ENCODE measurements around the gene TNFRSF9. TPM values are rescaled to one million over a fixed set of nuclear protein-coding genes. Genes with fewer than 3 reads are reported as not detected.

TNFRSF9 gene
- polyA plus RNA-seq (2011; rRNA removed) (0.91 and 0.94 TPM in 2 replicates), polyA minus RNA-seq (2011; rRNA and poly(A)+ RNA removed) (0.55 and 0.91 TPM in 2 replicates)

GRCh38 chr1:7940745-7941436 lies at the start of gene TNFRSF9:
Gene TNFRSF9 (minus strand): TSS chr1:7940839. CDS start chr1:7939994, 845 bp downstream.
- no peak within 1 kb of the TSS for H3K4me3 ChIP-seq (ENCODE audit: low read depth, low read length)
- no peaks in the 10 kb centered on the region; the same call in 1 of the 2 replicates for H3K9me3 ChIP-seq (ENCODE audit: control insufficient read depth, insufficient read depth, low read length)
- ChIA-PET CTCF (interaction anchor here (0.7 to 1.6 kb wide), 5 partner anchors 9 to 375 kb away, joined by 3 read pairs; no protein-coding TSS in a partner anchor), POLR2A (interaction anchor here (0.6 to 1.2 kb wide), 2 partner anchors 20 kb away, joined by 4 read pairs; partner anchors contain the start of gene PARK7)
- peaks cover 5% of the 10 kb centered on the region for H3K27me3 ChIP-seq (ENCODE audit: control insufficient read depth, insufficient read depth, low read length)
- TF ChIP-seq, protein P1, sequence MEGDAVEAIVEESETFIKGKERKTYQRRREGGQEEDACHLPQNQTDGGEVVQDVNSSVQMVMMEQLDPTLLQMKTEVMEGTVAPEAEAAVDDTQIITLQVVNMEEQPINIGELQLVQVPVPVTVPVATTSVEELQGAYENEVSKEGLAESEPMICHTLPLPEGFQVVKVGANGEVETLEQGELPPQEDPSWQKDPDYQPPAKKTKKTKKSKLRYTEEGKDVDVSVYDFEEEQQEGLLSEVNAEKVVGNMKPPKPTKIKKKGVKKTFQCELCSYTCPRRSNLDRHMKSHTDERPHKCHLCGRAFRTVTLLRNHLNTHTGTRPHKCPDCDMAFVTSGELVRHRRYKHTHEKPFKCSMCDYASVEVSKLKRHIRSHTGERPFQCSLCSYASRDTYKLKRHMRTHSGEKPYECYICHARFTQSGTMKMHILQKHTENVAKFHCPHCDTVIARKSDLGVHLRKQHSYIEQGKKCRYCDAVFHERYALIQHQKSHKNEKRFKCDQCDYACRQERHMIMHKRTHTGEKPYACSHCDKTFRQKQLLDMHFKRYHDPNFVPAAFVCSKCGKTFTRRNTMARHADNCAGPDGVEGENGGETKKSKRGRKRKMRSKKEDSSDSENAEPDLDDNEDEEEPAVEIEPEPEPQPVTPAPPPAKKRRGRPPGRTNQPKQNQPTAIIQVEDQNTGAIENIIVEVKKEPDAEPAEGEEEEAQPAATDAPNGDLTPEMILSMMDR (IDR thresholded peaks at IDR 0.05; ENCODE audit: low read depth, low read length): no peak
- H3K27ac ChIP-seq (ENCODE audit: low read depth, low read length): no peak within 1 kb of the TSS
- DNase-seq (ENCODE audit: low read depth, low spot score): no peak

DNA sequence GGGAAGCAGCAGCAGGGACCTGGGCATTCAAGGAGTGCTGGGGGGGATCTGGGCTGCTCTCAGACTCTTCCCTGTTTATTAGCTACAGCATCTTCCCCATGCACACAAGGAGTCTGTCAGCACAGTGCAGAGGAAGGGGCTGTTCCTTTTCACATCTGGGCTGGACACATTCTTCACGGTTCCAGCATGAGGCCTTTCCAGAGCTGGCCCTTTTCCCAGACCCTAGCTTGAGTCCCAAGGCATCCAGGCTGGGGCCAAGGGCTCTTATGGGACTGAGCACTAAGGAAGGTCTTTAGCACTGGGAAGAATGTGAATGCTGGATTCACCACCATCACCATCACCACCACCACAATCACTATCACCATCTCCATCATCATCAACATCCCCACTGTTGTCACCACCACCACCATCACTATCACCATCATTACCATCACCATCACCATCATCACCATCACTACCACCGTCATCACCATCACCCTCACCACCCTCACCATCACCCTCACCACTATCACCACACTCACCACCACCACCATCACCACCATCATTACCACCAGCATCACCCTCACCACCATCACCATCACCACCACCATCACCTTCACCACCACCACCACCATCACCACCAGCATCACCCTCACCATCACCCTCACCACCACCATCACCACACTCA lies 49.3 kb upstream of the TNFRSF9 start:
- H3K27me3 ChIP-seq (ENCODE audit: control insufficient read depth, insufficient read depth, low read length): no peaks in the 10 kb centered on the region
- DNase-seq (ENCODE audit: low read depth, low spot score): no peak
- no peak overlapping the region for H3K27ac ChIP-seq (ENCODE audit: low read depth, low read length)
- ChIA-PET POLR2A (interaction anchor here (0.7 kb wide), 1 partner anchor 407 kb away, joined by 5 read pairs; no protein-coding TSS in a partner anchor), CTCF (interaction anchor here (1.3 to 2.7 kb wide), 4 partner anchors 14 to 360 kb away, joined by 3 to 11 read pairs (median 6); no protein-coding TSS in a partner anchor)
- H3K4me3 ChIP-seq (ENCODE audit: low read depth, low read length): no peak overlapping the region
- H3K9me3 ChIP-seq (ENCODE audit: control insufficient read depth, insufficient read depth, low read length): no peaks in the 10 kb centered on the region
- TF ChIP-seq, protein P1 (IDR thresholded peaks at IDR 0.05; ENCODE audit: low read depth, low read length): no peak

DNA sequence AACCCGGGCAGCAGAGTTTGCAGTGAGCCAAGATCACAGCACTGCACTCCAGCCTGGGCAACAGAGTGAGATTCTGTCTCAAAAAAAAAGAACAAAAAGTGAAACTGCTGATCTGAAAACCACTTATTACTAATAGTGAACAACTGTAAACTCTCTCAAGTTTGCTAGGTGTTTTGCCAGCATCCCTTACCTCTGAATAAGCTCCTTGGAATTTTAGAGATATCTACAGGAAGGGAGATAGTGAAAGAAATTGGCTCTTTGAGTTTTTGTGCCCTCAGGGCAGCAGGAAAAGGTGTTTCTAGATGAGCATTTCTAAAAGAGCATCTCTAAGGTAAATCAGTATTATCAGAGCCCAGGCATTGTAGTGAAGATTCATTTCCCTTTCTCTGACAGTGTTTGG lies 47.9 kb upstream of the TNFRSF9 start:
- Histone ChIP-seq H3K27me3 (ENCODE audit: control insufficient read depth, insufficient read depth, low read length) (no peaks in the 10 kb centered on the region), H3K4me3 (ENCODE audit: low read depth, low read length) (no peak overlapping the region), H3K9me3 (ENCODE audit: control insufficient read depth, insufficient read depth, low read length) (no peaks in the 10 kb centered on the region), H3K27ac (ENCODE audit: low read depth, low read length) (no peak overlapping the region)
- DNase-seq (ENCODE audit: low read depth, low spot score): no peak
- ChIA-PET CTCF (interaction anchor here (0.6 to 2.7 kb wide), 6 partner anchors 13 to 861 kb away, joined by 3 to 11 read pairs (median 5); no protein-coding TSS in a partner anchor), POLR2A (no interaction called here)
- TF ChIP-seq, protein P1 (IDR thresholded peaks at IDR 0.05; ENCODE audit: low read depth, low read length): no peak

GRCh38 chr1:7987528-7987927 lies 46.9 kb upstream of the TNFRSF9 start:
- TF ChIP-seq, protein P1 (IDR thresholded peaks at IDR 0.05; ENCODE audit: low read depth, low read length): no peak
- no peaks in the 10 kb centered on the region for H3K27me3 ChIP-seq (ENCODE audit: control insufficient read depth, insufficient read depth, low read length)
- CTCF ChIA-PET: interaction anchor here (1.4 to 5.0 kb wide), 3 partner anchors 12 to 362 kb away, joined by 3 to 21 read pairs (median 5); no protein-coding TSS in a partner anchor
- DNase-seq (ENCODE audit: low read depth, low spot score): no peak
- POLR2A ChIA-PET: no interaction called here
- no peak overlapping the region for H3K4me3 ChIP-seq (ENCODE audit: low read depth, low read length)
- no peaks in the 10 kb centered on the region for H3K9me3 ChIP-seq (ENCODE audit: control insufficient read depth, insufficient read depth, low read length)
- no peak overlapping the region for H3K27ac ChIP-seq (ENCODE audit: low read depth, low read length)

All from AG04450 (cell line).